Measurements from ENCODE around the gene EP400.
"Not testable (repeated sequence)": the region's sequence is repeated elsewhere in the genome, so short reads cannot be mapped to it uniquely, and the experiment has no call there.

The EP400 gene

GRCh38 chr12:131948713-131949430 lies 870 bp upstream of the EP400 start:
- not testable (repeated sequence) for DNase-seq (ENCODE audit: low spot score); FAIRE-seq

- DNase-seq (ENCODE audit: low spot score) (no peak), FAIRE-seq (no peak)
These were observed 606 bp downstream of the EP400 start for GRCh38 chr12:131950182-131950913.

GRCh38 chr12:131953810-131954209 lies 4.1 kb downstream of the EP400 start:
- not testable (repeated sequence) for DNase-seq (ENCODE audit: low spot score); FAIRE-seq

GRCh38 chr12:131954460-131954859 lies 4.7 kb downstream of the EP400 start:
- FAIRE-seq = not testable (repeated sequence)

GRCh38 chr12:131959116-131959515 lies 9.4 kb downstream of the EP400 start:
- FAIRE-seq (no peak), DNase-seq (ENCODE audit: low spot score) (no peak)

More at GRCh38 chr12:131954460-131954859, 4.7 kb downstream of the EP400 start:
- DNase-seq (ENCODE audit: low spot score) = not testable (repeated sequence)

GRCh38 chr12:131959641-131960589 lies 10.2 kb downstream of the EP400 start:
- no peak for FAIRE-seq
- DNase-seq (ENCODE audit: low spot score) = no peak

- not testable (repeated sequence) for DNase-seq (ENCODE audit: low spot score); FAIRE-seq
These were observed 11.0 kb downstream of the EP400 start for GRCh38 chr12:131960590-131961325.

GRCh38 chr12:131961328-131961727 lies 11.6 kb downstream of the EP400 start:
- not testable (repeated sequence) for FAIRE-seq; DNase-seq (ENCODE audit: low spot score)

- DNase-seq (ENCODE audit: low spot score) (no peak), FAIRE-seq (no peak)
These were observed 12.3 kb downstream of the EP400 start for GRCh38 chr12:131962069-131962468.

- DNase-seq (ENCODE audit: low spot score) (no peak), FAIRE-seq (no peak)
These were observed 13.6 kb downstream of the EP400 start for GRCh38 chr12:131963381-131963780.

- DNase-seq (ENCODE audit: low spot score) (no peak), FAIRE-seq (no peak)
These were observed 15.3 kb downstream of the EP400 start for GRCh38 chr12:131965073-131965472.

GRCh38 chr12:131971226-131971625 lies 21.5 kb downstream of the EP400 start:
- no peak for DNase-seq (ENCODE audit: low spot score)
- no peak for FAIRE-seq

- DNase-seq (ENCODE audit: low spot score) (no peak), FAIRE-seq (no peak)
These were observed 25.5 kb downstream of the EP400 start for GRCh38 chr12:131975228-131975627.

- no peak for DNase-seq (ENCODE audit: low spot score)
- no peak for FAIRE-seq
These were observed 29.9 kb downstream of the EP400 start for GRCh38 chr12:131979606-131980005.

- FAIRE-seq (no peak), DNase-seq (ENCODE audit: low spot score) (no peak)
These were observed 30.5 kb downstream of the EP400 start for GRCh38 chr12:131980263-131980662.

- no peak for FAIRE-seq
These were observed 31.6 kb downstream of the EP400 start for GRCh38 chr12:131981388-131981787.

GRCh38 chr12:131982041-131982440 lies 32.3 kb downstream of the EP400 start:
- no peak for FAIRE-seq
- DNase-seq (ENCODE audit: low spot score) = no peak

More at GRCh38 chr12:131981388-131981787, 31.6 kb downstream of the EP400 start:
- no peak for DNase-seq (ENCODE audit: low spot score)

GRCh38 chr12:131983026-131983425 lies 33.3 kb downstream of the EP400 start:
- FAIRE-seq = no peak

GRCh38 chr12:131983554-131983953 lies 33.8 kb downstream of the EP400 start:
- no peak for DNase-seq (ENCODE audit: low spot score)
- no peak for FAIRE-seq

More at GRCh38 chr12:131983026-131983425, 33.3 kb downstream of the EP400 start:
- no peak for DNase-seq (ENCODE audit: low spot score)

GRCh38 chr12:131984334-131984733 lies 34.6 kb downstream of the EP400 start:
- FAIRE-seq (no peak), DNase-seq (ENCODE audit: low spot score) (no peak)

- not testable (repeated sequence) for DNase-seq (ENCODE audit: low spot score); FAIRE-seq
These were observed 35.8 kb downstream of the EP400 start for GRCh38 chr12:131985510-131985875.
